ENCODE data around the gene TPP1.
A peak's percentile ranks its signal among the peaks of the same experiment; 100 is the strongest.

TPP1 gene

DNA sequence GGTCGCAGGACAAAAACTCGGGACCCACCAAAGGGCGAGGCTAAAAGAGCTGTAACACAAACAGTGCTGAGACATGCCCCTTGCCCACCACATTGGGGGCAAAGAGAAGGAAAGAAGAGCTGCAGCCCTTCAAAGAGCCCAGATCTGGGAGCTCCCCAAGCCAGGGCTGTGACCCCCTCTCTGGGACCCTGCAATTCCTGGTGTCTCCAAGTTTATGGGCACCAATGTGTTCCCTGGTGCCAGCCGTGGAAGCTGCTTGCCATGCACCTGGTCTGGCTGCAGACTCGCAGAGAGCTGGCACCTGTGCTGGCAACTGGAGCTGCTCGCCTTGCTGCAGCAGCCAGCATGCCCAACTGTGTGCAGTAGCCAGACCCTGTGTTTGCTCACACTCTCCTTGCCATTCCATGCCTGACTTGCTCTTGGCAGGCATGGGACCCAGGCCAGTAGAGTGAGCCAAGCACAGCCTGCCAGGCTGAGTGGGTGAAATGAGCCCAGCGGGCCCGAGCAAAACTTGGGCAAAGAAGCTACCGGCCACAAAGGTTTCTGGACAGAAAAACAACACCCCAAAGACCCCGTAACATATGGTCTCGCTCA lies 31.8 kb downstream of the TPP1 start:
- DNase-seq (ENCODE audit: low spot score), result no peak

DNA sequence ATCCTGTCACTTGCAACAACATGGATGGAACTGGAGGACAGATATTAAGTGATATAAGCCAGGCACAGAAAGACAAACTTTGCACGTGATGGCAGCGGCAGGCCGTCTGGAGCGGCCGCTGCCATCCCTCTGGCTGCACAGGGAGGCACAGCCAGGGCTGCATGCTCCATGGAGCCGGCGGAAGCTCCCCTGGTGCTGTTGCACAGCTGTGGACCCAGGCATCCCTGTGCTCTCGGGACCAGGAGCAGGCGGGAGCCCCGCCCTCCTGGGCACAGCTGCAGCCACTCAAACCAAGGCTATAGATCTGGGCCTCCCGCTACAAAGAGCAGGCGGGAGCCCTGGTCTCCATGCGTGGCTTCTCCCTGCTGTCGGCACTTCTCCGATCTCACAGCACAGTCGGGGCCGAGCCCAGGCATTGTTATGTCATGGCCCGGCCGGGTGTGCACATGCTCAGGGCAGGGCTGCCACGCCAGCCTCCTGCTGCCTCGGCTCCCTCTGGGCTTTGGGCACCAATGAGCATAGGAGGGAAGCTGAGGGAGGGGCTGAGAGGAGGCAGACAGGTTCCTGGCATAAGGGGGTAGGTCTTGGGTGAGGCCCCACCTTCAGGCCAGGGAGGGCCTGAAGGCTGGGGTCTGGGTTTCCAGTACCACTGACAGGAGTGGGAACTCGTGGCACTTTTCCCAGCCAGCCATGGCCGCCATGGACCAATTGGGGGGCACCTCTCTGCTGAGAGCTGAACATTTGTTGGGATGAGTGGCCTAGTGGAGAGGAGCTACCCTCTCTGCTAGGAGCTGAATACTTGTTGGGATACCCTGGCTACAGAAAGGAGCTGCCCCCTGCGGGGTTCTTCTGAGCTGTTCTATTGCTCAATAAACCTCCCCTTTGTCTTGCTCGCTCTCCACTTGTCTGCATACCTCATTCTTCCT lies 32.5 kb downstream of the TPP1 start:
- DNase-seq (ENCODE audit: low spot score), result no peak

DNA sequence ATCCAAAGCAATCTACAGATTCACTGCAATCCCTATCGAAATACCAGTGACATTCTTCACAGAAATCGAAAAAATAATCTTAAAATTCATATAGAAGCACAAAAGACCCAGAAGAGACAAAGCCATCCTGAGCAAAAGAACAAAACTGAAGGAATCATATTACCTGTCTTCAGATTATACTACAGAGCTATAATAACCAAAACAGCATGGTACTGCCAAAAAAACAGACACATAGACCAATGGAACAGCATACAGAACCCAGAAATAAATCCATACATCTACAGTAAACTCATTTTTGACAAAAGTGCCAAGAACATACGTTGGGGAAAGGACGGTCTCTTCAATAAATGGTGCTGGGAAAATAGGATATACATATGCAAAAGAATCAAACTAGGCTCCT lies 34.7 kb downstream of the TPP1 start:
- no peak for DNase-seq (ENCODE audit: low spot score)

DNA sequence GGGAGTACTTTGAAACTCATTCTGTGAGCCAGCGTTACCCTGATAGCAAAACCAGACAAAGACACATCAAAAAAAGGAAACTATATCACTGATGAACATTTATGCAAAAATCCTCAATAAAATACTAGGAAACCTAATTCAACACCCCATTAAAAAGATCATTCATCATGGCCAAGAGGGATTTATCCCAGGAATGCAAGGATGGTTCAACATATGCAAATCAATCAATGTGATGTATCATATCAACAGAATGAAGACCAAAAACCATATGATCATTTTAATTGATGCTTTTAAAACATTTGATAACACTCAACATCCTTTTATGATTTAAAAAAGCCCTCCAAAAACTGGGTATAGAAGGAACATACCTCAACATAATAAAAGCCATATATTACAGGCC lies 35.6 kb downstream of the TPP1 start:
- no peak for DNase-seq (ENCODE audit: low spot score)

DNA sequence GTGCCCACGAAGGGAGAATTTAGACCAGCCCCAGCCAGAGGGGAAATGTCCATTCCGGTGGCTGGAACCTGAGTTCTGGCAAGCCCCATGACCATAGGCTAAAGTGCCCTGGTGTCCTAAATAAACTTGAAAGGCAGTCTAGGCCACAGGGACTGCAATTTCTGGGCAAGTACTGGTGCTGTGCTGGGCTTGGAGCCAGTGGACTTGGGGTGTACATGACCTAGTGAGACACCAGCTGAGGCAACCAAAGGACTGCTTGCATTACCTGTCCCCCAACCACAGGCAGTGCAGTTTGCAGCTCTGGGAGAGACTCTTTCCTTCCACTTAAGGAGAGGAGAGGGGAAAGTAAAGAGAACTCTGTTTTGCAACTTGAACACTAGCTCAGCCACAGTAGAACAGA lies 39.5 kb downstream of the TPP1 start:
- DNase-seq (ENCODE audit: low spot score), result no peak

DNA sequence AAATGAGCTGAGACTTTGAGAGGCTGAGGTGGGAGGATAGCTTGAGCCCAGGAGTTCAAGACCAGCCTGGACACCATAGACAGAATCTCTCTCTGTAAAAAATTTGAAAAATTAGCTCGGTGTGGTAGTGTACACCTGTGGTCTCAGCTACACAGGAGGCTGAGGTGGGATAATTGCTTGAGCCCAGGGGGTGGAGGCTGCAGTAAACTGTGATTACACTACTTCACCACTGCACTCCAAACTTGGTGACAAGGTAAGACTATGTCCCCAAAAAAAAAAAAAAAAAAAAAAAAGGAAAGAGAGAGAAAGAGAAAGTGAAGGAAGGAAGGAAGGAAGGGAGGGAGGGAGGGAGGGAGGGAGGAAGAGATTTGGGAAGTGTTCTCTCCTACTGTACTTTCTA lies 41.1 kb downstream of the TPP1 start:
- no peak for DNase-seq (ENCODE audit: low spot score)

DNA sequence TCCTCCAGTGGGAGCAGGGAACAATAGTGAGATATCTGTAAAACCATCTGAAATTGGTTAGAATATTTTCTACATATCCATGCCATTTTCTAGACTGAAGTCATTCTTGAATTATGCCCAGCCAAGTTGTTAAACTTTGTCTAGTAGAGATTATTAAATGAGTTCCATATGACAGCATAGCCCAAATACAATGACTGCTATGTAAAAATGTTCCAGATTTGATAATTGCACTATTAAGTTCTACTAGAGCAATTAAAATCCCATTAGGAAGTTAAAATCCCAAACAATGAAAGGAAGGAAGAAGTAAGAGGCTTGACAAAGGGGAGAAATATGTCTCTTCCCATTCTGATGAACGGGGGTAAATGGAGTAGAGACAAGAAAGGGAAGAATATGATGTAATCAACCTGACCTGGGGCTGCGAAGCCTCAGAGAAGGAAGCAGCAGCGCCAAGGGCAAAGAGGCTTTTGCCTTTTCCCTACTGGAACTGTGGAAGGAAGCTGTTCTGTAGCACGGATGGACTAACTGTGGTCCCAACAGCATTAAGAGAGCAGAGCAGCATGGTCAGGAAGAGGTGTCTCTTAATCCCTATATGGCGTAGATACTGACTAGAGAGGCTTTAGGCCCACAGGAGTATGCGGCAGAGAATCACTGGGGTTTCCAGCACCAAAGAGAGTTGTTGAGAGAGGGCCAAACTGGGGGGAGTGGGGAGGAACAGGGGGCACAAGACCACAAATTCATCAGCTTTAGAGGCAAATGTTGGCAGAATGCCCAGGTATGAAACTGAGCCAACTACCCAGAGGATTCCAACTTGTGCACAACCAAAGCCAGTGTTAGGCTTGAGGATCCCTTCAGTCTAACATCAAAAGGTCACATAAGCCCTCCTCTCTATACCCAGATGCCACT lies 42.5 kb downstream of the TPP1 start:
- DNase-seq (ENCODE audit: low spot score), result no peak

DNA sequence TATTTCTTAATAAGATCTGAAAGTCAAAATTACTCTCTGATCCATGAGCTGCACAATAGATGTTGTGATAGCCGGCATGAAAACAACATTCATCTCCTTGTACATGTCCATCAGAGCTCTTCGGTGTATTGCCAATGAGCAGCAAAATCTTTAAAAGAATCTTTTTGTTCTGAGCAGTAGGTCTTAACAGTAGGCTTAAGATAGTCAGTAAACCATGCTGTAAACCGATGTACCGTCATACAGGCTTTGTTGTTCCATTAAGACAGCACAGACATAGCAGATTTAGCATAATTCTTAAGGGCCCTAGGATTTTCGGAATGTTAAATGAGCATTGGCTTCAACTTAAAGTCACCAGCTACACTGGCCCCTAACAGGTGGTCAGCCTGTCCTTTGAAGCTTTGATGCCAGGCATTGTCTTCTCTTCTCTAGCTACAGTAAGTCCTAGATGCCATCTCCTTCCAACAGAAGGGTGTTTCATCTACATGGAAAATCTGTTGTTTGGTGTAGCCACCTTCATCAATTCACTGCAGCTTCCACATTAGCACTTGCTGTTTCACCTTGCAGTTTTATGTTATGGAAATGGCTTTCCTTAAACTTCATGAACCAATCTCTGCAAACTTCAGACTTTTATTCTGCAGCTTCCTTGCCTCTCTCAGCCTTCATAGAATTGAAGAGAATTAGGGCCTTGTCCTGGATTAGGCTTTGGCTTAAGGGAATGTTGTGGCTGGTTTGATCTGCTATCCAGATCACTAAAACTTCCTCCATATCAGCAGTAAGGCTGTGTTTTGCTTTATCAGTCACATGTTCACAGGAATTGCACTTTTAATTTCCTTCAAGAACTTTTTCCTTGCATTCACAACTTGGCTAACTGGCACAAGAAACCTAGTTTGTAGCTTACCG lies 44.2 kb downstream of the TPP1 start:
- DNase-seq (ENCODE audit: low spot score), result no peak

DNA sequence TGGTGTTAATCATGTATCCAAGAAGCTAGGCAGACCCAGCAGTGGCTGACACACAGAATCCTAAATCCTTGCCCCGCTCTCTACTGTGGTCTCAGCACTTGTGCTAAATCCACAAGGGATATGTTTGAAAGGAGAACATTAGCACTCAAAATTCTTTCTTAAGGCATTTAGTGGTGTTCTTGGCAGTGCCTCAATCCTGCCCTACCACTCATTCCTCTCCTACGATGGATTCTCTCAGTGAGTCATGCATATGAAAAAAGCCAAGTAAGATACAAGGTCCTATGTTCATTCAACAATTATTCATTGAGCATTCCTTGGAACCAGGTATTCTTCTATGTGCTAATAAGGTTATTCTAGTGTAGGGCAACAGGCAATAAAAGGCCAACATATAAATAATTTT lies 47.0 kb downstream of the TPP1 start:
- peak; percentile 52 for DNase-seq (ENCODE audit: low spot score)

DNA sequence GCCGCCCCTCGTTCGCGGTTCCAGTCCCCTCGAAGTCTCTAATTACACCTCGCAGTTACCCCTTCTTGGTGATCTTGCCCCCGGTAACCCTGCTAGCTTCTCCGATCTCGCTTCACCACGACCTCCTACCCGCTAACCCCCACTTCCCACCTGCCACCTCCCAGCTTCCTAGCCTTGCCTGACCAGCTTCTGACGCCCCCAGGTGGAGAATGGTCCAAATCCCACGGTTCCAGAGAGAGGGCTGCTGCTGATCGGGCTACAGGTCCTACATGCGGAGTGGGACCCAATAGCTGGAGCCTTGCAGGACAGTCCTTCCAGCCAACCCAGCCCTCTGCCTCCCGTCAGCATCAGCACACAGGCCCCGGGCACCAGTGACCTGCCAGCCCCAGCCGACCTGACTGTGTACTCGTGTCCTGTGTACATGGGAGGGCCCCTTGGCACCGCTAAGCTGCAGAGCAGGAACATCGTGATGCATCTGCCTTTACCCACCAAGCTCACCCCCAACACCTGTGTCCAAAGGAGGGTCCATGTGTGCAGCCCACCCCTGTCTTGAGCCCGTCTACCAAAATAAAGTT lies 47.7 kb downstream of the TPP1 start:
- DNase-seq (ENCODE audit: low spot score), result no peak

DNA sequence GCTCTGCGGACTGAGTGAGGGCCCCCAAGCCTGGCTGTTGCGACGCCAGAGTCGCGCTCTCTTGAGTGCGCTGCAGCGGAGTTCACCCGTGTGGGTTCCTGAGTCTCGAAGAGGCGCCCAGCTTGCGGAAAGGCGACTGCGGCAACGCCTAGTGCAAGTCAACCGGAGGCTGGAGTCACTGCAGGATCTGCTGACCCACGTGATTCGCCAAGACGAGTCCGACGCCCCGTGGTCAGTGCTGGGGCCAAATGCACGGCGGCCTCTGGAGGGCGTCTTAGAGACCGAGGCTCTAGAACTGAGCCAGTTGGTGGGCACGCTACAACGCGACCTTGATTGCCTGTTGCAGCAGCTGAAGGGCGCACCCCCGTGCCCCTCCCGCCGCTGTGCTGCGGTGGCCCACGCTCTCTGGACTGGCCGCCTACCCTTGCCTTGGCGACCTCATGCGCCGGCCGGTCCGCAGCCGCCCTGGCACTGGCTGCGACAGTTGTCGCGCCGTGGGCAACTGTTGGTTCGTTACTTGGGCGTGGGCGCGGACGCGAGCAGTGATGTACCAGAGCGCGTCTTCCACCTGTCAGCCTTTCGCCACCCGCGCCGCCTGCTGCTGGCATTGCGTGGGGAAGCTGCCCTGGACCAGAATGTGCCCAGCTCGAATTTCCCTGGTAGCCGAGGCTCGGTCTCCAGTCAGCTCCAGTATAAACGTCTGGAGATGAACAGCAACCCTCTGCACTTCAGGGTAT lies 48.4 kb downstream of the TPP1 start:
- no peak for DNase-seq (ENCODE audit: low spot score)

DNA sequence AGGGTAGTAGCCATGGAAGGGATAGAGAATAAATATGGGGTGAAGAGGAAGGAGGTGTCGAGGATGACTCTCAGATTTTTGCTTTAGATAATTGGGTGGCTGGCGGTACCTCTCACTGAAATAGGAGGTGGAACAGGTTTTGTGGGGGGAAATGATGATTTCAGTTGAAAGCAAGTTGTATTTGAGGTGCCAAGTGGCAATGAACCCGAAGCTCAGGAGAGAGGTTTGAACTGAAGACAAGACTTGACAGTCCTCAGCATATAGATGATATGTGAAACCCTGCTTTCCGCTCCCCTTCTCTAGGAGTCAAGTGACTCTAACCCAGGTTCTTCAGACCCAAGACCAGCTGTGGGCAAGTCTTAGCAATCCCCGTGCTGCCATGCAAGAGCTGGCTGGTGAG lies 49.5 kb downstream of the TPP1 start:
- DNase-seq (ENCODE audit: low spot score), result no peak

DNA sequence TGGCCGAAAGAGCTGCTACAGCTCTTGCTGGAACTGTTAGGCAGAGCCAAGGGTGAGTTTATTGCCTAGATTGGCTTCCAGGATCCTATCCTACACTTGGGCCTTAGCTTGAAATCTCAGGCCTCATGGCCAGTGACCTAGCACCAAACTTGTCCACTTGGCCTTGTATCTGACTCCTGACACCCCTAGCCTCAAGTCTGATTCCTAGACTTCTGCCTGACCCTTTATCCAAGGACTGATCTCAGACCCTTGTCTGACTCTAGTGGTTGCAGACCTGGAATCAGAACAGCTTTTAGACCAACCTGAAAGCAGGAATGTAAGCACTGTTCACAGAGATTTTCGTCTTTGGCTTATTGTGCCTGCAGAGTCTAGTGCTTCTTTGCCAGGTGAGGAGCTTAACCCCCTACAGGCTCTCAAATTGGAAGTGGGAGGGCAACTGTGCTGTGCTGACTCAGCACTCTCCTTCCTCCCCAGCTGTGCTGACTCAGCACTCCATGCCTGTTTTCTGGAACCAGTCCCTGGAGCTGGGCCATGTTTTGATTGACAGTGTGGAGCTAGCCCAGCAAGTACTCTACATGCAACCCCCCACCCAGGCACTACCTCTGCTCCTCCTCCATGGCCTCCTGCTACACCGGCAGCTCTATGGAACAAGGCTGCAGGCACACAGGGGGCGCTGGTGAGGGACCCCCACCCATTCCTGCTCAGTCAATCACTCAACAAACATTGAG lies 50.9 kb downstream of the TPP1 start:
- peak; percentile 71 for DNase-seq (ENCODE audit: low spot score)

DNA sequence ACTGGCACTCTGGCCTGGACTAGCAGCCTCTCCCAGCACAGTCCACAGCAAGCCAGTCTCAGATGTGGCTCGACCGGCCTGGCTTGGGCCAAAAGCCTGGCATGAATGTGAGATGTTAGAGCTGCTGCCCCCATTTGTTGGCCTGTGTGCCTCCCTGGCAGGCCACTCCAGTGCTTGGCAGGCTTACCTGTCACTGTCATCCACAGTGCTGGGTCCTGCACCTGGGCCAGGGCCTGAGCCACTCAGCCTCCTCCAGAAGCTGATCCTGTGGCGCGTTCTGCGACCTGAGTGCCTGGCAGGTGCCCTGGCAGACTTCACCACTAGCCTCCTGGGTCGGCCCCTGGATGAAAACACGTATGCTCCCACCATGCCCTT lies 51.9 kb downstream of the TPP1 start:
- no peak for DNase-seq (ENCODE audit: low spot score)

DNA sequence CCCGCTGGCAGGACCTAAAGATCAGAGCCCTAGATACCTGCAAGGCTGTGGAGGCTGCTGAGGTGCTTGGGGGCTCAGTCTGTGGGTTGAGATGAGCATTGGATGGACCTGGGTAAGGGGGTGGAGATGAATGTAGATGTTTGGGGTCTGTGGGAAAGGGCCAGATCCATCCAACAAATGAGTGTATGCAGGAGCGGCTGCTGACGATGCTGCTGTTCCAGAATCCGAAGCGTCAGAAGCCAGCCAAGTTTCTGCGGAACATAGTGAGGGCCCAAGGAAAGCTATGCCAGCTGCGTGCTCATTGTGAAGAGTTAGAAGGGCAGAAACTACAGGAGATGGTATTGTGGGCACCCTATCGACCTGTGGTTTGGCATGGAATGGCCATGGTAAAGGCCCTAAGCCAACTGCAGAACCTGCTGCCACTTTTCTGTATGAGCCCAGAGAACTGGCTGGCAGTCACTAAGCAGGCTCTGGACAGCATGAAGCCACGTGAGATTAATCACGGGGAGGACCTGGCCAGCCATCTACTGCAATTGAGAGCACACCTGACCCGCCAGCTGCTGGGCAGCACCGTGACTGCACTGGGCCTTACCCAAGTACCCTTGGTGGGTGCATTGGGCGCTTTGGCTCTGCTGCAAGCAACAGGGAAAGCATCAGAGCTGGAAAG lies 52.4 kb downstream of the TPP1 start:
- no peak for DNase-seq (ENCODE audit: low spot score)

DNA sequence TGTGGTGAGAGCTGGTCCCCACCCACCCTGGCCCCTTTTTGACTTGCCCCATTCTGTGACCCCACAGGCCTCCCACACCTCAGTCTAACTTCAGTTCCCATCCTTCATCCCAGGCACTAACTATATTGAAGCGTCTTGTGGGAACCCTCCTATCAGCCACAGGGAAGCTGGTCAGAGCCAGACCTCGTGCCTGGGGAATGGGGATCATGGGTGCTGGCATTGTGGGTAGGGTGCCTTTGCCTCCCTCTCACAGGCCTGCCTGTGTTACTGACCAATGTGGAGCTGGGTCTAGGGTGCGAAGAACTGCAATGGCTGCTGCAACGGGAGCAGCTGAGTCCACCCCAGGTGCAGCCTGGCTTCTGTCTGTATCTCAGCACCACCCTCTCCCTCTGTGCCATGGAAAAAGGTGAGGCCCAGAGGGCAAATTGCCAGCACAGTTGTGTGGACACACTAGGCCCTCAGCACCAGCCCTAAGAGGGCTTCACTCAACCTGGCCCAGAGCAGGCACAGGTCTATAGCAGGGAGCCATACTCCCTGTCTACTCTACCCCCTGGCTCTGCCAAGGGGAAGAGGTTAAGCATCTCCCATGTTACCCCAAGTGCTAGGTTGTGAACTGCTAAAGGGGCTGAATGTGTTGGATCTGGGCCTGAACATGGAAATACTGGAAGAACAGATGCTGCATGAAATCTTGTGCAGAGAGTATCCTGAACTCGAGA lies 53.1 kb downstream of the TPP1 start:
- no peak for DNase-seq (ENCODE audit: low spot score)

DNA sequence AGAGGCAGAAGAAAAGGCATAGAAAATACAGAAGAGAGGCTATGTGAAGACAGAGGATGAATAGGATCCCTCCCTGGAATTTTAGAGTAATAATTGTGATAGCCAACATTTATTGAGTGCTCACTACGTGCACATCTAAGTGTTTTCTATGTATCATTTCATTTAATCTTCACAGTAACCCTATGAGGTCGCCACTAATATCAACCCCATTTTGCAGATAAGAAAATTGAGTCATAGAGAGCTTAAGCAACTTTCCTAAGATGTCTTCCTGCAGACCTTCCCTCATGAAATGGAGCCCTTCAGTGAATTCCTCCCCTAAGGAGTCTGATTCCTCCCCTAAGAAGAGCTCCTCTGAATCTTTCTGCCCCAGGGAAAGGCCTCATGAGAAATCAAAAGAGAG lies 53.9 kb downstream of the TPP1 start:
- DNase-seq (ENCODE audit: low spot score), result no peak

DNA sequence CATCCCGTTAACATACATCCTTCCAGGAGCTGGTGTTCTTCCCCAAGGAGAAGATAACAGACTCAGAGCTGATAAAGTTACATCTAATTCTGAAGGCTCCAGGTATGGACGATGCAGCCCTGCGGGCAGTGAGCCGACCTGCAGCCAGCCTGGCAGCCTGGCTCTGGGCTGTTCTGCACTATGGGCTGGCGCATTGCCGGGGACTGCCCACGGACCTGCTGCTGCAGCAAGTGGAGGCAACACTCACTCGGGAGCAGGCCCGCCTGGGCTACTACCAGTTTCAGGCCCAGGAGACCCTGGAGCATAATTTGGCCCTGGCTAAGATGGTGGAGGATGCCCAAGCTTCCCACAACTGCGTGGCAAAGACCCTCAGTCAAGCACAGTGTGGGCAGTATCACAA lies 55.6 kb downstream of the TPP1 start:
- no peak for DNase-seq (ENCODE audit: low spot score)

DNA sequence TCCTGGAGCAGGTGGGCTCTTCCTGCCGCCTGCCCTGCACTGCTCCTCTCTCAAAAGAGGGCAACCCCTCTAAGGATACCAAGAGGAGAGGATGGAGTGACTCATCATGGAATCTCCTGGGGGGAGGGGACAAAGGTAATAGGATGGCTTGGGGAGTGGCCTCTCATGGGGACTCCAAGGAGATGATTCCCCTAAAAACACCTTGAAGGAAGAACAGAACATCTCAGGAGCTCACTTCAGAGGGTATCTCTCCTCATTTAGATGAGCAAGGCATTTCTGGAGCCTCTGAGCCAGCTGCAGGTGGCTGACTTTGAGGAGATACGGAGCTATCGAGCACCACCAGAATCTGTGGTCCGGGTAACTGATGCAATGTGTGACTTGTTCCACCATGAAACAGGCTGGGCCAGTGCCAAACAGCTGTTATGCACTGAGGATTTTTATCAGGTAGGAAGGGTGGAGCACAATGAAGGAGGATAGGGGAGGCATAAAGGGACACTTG lies 56.1 kb downstream of the TPP1 start:
- DNase-seq (ENCODE audit: low spot score), result peak; percentile 12

All from kidney tubule cell (primary cell).